PFSK-1 (cell line): ENCODE measurements around the gene VEGFC.

ENCODE experiments used
- REST ChIP-seq, 2 experiments: IDR thresholded peaks; 2 replicates each; pipeline versions ENCODE4 v1.6.1 to v1.8.0; 2011 to 2012; ENCODE audit warnings: low read depth in 2 of 2, low read length in 2 of 2, control low read depth in 1 of 2, inconsistent platforms in 1 of 2, mild to moderate bottlenecking in 1 of 2, moderate library complexity in 1 of 2; ENCODE audit not compliant: insufficient read depth in 1 of 2
- SIN3A ChIP-seq: IDR thresholded peaks from 2 replicates; pipeline ENCODE4 v1.6.1; 2012; ENCODE audit warnings: mild to moderate bottlenecking, low read length, moderate library complexity, borderline replicate concordance; ENCODE audit not compliant: insufficient read depth

- TF ChIP-seq REST (IDR thresholded peaks at IDR 0.05; ENCODE audit: insufficient read depth in 1 of 2, low read depth in 2 of 2, low read length in 2 of 2) (no peak), SIN3A (no peak)
These were observed 34.0 kb downstream of the VEGFC start for GRCh38 chr4:176758731-176759130.
